Measurements from ENCODE around the gene ZNF408. TPM values are rescaled to one million over a fixed set of nuclear protein-coding genes. Genes with fewer than 3 reads are reported as not detected.
"Not testable (repeated sequence)": the region's sequence is repeated elsewhere in the genome, so short reads cannot be mapped to it uniquely, and the experiment has no call there.

ZNF408 gene
- total RNA-seq, 1 experiment from 2014 or later = 15.2 TPM

GRCh38 chr11:46669711-46670139 is 31.1 kb upstream of the ZNF408 start (continued):
- TF ChIP-seq PRDM15 (CRISPR knock-in tag; IDR thresholded peaks at IDR 0.05) (no peak), CREM (CRISPR knock-in tag; IDR thresholded peaks at IDR 0.05) (no peak)

DNA sequence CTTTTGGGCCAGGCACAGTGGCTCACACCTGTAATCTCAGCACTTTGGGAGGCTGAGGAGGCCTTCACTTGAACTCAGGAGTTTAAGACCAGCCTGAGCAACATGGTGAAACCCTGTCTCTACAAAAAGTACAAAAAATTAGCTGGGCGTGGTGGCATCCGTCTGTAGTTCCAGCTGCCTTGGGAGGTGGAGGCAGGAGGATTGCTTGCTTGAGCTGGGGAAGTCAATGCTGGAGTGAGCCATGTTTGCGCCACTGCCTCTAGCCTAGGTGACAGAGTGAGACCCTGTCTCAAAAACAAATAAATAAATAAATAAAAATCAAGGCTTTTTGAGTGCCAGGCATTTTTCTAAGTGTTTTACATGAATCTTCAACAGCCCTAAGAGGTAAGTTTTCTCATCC is 30.3 kb upstream of the ZNF408 start:
- DNase-seq (ENCODE audit: low spot score); H3K9me3 Mint-ChIP-seq; ATAC-seq; H3K27me3 Mint-ChIP-seq (ENCODE audit: low read depth); POLR2A ChIA-PET; H3K4me3 Mint-ChIP-seq; H3K27ac Mint-ChIP-seq: not testable (repeated sequence)
- Mint-ChIP-seq H3K4me1 (peaks cover 19% of the 10 kb centered on the region), H3K36me3 (peaks cover 45% of the 10 kb centered on the region)
- CTCF ChIA-PET = interaction anchor here (1.2 to 1.3 kb wide), 2 partner anchors 11 to 282 kb away, joined by 3 to 4 read pairs; no protein-coding TSS in a partner anchor

DNA sequence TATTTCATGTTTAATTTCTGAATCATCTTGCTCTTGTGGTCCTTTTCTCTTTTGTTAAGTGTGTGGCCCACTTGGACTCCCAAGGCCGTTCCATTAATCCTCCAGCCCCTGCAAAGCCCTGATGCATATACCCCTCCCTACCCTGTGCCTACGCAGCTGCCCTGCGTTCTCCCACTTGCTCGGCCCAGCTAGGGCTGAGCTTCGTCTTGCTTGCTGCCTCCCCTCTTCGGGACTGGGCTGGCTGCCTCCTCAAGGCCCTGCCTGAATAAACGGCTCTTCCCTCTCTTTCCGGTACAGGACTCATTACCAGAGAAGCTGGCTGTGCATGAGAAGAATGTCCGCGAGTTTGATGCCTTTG is 28.9 kb upstream of the ZNF408 start:
- POLR2A ChIA-PET = no interaction called here
- Mint-ChIP-seq H3K9me3 (no peaks in the 10 kb centered on the region), H3K36me3 (peaks cover 35% of the 10 kb centered on the region), H3K4me1 (peaks cover 23% of the 10 kb centered on the region), H3K27me3 (ENCODE audit: low read depth) (no peaks in the 10 kb centered on the region), H3K27ac (no peak overlapping the region), H3K4me3 (no peak overlapping the region)
- ATAC-seq (no peak), DNase-seq (ENCODE audit: low spot score) (no peak)
- TF ChIP-seq, protein P1, sequence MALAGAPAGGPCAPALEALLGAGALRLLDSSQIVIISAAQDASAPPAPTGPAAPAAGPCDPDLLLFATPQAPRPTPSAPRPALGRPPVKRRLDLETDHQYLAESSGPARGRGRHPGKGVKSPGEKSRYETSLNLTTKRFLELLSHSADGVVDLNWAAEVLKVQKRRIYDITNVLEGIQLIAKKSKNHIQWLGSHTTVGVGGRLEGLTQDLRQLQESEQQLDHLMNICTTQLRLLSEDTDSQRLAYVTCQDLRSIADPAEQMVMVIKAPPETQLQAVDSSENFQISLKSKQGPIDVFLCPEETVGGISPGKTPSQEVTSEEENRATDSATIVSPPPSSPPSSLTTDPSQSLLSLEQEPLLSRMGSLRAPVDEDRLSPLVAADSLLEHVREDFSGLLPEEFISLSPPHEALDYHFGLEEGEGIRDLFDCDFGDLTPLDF (CRISPR knock-in tag; IDR thresholded peaks at IDR 0.05) = no peak
- TF ChIP-seq JAZF1 (CRISPR knock-in tag; IDR thresholded peaks at IDR 0.05) (no peak), ZBTB21 (CRISPR knock-in tag; IDR thresholded peaks at IDR 0.05; ENCODE audit: borderline replicate concordance) (no peak), CREB1 (CRISPR knock-in tag; IDR thresholded peaks at IDR 0.05) (no peak), TCF7 (CRISPR knock-in tag; IDR thresholded peaks at IDR 0.05; ENCODE audit: low read depth) (no peak), FOXP1 (CRISPR knock-in tag; IDR thresholded peaks at IDR 0.05; ENCODE audit: borderline replicate concordance) (no peak), IRF2 (CRISPR knock-in tag; IDR thresholded peaks at IDR 0.05; ENCODE audit: borderline replicate concordance, low read depth) (no peak), ZNF121 (CRISPR knock-in tag; IDR thresholded peaks at IDR 0.05) (no peak)
- TF ChIP-seq, protein P2, sequence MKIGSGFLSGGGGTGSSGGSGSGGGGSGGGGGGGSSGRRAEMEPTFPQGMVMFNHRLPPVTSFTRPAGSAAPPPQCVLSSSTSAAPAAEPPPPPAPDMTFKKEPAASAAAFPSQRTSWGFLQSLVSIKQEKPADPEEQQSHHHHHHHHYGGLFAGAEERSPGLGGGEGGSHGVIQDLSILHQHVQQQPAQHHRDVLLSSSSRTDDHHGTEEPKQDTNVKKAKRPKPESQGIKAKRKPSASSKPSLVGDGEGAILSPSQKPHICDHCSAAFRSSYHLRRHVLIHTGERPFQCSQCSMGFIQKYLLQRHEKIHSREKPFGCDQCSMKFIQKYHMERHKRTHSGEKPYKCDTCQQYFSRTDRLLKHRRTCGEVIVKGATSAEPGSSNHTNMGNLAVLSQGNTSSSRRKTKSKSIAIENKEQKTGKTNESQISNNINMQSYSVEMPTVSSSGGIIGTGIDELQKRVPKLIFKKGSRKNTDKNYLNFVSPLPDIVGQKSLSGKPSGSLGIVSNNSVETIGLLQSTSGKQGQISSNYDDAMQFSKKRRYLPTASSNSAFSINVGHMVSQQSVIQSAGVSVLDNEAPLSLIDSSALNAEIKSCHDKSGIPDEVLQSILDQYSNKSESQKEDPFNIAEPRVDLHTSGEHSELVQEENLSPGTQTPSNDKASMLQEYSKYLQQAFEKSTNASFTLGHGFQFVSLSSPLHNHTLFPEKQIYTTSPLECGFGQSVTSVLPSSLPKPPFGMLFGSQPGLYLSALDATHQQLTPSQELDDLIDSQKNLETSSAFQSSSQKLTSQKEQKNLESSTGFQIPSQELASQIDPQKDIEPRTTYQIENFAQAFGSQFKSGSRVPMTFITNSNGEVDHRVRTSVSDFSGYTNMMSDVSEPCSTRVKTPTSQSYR (CRISPR knock-in tag; IDR thresholded peaks at IDR 0.05) = no peak
- TF ChIP-seq, protein P3, sequence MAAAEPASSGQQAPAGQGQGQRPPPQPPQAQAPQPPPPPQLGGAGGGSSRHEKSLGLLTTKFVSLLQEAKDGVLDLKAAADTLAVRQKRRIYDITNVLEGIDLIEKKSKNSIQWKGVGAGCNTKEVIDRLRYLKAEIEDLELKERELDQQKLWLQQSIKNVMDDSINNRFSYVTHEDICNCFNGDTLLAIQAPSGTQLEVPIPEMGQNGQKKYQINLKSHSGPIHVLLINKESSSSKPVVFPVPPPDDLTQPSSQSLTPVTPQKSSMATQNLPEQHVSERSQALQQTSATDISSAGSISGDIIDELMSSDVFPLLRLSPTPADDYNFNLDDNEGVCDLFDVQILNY (CRISPR knock-in tag; IDR thresholded peaks at IDR 0.05) = no peak
- CTCF ChIA-PET = no interaction called here

DNA sequence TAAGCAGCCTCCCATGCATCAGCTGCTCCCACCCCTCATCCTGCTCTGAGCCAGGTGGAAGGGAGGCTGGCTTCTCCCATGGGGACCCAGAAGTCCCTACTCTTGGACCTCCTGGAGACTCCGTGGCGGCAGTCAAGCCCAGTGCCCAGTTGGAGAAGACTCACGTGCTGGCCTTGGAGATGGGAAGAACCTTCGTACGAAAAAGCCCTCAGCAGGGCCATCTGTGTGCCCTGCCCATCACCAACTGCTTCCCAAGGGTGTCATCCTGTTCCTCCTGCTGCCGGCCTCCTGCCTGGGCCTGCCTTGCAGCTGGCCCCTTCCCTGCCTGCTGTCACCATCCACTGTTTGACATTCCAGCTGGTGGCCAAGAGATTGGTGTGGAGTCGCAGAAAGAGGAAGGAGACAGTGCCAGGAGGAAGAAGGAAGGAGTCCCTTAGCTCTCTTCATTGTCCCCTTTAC is 28.4 kb upstream of the ZNF408 start:
- POLR2A ChIA-PET = no interaction called here
- H3K27ac Mint-ChIP-seq = no peak overlapping the region
- no peaks in the 10 kb centered on the region for H3K9me3 Mint-ChIP-seq
- no peaks in the 10 kb centered on the region for H3K27me3 Mint-ChIP-seq (ENCODE audit: low read depth)
- peaks cover 35% of the 10 kb centered on the region for H3K36me3 Mint-ChIP-seq
- CTCF ChIA-PET = no interaction called here
- ATAC-seq (no peak), DNase-seq (ENCODE audit: low spot score) (no peak)
- no peak for TF ChIP-seq ZNF671 (CRISPR knock-in tag; IDR thresholded peaks at IDR 0.05)
- no peak for TF ChIP-seq FOXK1 (CRISPR knock-in tag; IDR thresholded peaks at IDR 0.05)
- no peak for TF ChIP-seq NFE2L1 (CRISPR knock-in tag; IDR thresholded peaks at IDR 0.05)
- TF ChIP-seq ATF1 (CRISPR knock-in tag; IDR thresholded peaks at IDR 0.05) = no peak
- TF ChIP-seq CBFB (CRISPR knock-in tag; IDR thresholded peaks at IDR 0.05; ENCODE audit: low read depth) = no peak
- no peak for TF ChIP-seq PREB (CRISPR knock-in tag; IDR thresholded peaks at IDR 0.05; ENCODE audit: borderline replicate concordance)
- TF ChIP-seq NFYB (CRISPR knock-in tag; conservative IDR thresholded peaks at IDR 0.05; ENCODE audit: low read depth) = no peak
- TF ChIP-seq FOXP1 (CRISPR knock-in tag; IDR thresholded peaks at IDR 0.05; ENCODE audit: borderline replicate concordance) = no peak
- peaks cover 28% of the 10 kb centered on the region for H3K4me1 Mint-ChIP-seq
- no peak overlapping the region for H3K4me3 Mint-ChIP-seq
